GM12892 (cell line): ENCODE measurements around the gene CAPRIN1.

Experiments
- POLR2A ChIP-seq: IDR thresholded peaks from 2 replicates; pipeline ENCODE4 v1.6.1; 2011; ENCODE audit warnings: low read depth, low read length, control low read depth
- POLR2AphosphoS5 ChIP-seq: IDR thresholded peaks from 2 replicates; pipeline ENCODE4 v1.6.1; 2011; ENCODE audit warnings: low read depth, low read length, control low read depth

- no peak for TF ChIP-seq POLR2A
- TF ChIP-seq POLR2AphosphoS5: no peak
Measured at GRCh38 chr11:34091825-34092224, 40.3 kb downstream of the CAPRIN1 start.
